Neural cell (in vitro differentiated cells): ENCODE results near the gene GRPEL2. TPM values are rescaled to one million over a fixed set of nuclear protein-coding genes. Genes with fewer than 3 reads are reported as not detected.

ENCODE experiments used
- H2AFZ ChIP-seq: fragments of 200-600, 300-800 bp; sonication (generic), shearing (Covaris generic); 2 replicates; pipeline ENCODE4 v1.6.0; 2014; ENCODE audit warnings: low read depth, mild to moderate bottlenecking, antibody characterized with exemption, low read length, moderate library complexity
- H3F3A ChIP-seq: fragments of 200-600 bp; shearing (Covaris generic); 2 replicates; pipeline ENCODE4 v1.6.1; 2016; ENCODE audit warnings: mild to moderate bottlenecking, moderate library complexity, mixed read lengths, antibody characterized with exemption, low read length; ENCODE audit not compliant: insufficient read depth, poor library complexity, severe bottlenecking
- H3K27ac ChIP-seq: fragments of 200-600, 300-800 bp; sonication (generic), shearing (Covaris generic); 2 replicates; pipeline ENCODE4 v1.5.1; 2014; ENCODE audit warnings: mild to moderate bottlenecking, low read length, moderate library complexity
- H3K27me3 ChIP-seq: fragments of 300-800, 200-600 bp; sonication (generic), shearing (Covaris generic); 2 replicates; pipeline ENCODE4 v1.6.0; 2014; ENCODE audit warnings: mild to moderate bottlenecking, low read depth, low read length, moderate library complexity; ENCODE audit not compliant: insufficient read depth
- H3K36me3 ChIP-seq: fragments of 300-800, 200-600 bp; sonication (generic), shearing (Covaris generic); 2 replicates; pipeline ENCODE4 v1.5.1; 2014; ENCODE audit warnings: mild to moderate bottlenecking, antibody characterized with exemption, low read length, moderate library complexity; ENCODE audit not compliant: insufficient read depth
- H3K4me2 ChIP-seq: fragments of 300-800, 200-600 bp; sonication (generic), shearing (Covaris generic); 2 replicates; pipeline ENCODE4 v1.6.0; 2014; ENCODE audit warnings: mild to moderate bottlenecking, low read length
- H3K4me3 ChIP-seq: fragments of 300-800, 200-600 bp; sonication (generic), shearing (Covaris generic); 2 replicates; pipeline ENCODE4 v1.5.1; 2014; ENCODE audit warnings: mild to moderate bottlenecking, low read length, moderate library complexity
- H3K79me2 ChIP-seq: fragments of 200-600 bp; shearing (Covaris generic); replicated peaks from 2 replicates; pipeline ENCODE4 v1.6.0; 2014; ENCODE audit warnings: mild to moderate bottlenecking, low read length, moderate library complexity; ENCODE audit not compliant: insufficient read depth
- H3K9ac ChIP-seq: fragments of 300-800, 200-600 bp; sonication (generic), shearing (Covaris generic); 2 replicates; pipeline ENCODE4 v1.6.1; 2016; ENCODE audit warnings: mild to moderate bottlenecking, low read length, mixed read lengths
- H3K9me2 ChIP-seq: fragments of 200-600 bp; shearing (Covaris generic); 2 replicates; pipeline ENCODE4 v1.6.1; 2016; ENCODE audit warnings: mild to moderate bottlenecking, low read length, mixed read lengths; ENCODE audit not compliant: insufficient read depth
- H3K9me3 ChIP-seq: fragments of 200-600, 300-800 bp; sonication (generic), shearing (Covaris generic); 2 replicates; pipeline ENCODE4 v1.6.1; 2016; ENCODE audit warnings: mild to moderate bottlenecking, mixed run types, low read length, moderate library complexity, mixed read lengths
- H4K20me1 ChIP-seq: fragments of 200-600 bp; shearing (Covaris generic); 2 replicates; pipeline ENCODE4 v1.6.1; 2016; ENCODE audit warnings: mild to moderate bottlenecking, mixed run types; ENCODE audit not compliant: insufficient read depth
- EP300 ChIP-seq: fragments of 450-650 bp; conservative IDR thresholded peaks from 2 replicates; pipeline ENCODE4 v1.6.1; 2014; ENCODE audit warnings: antibody characterized with exemption, mild to moderate bottlenecking, moderate library complexity; ENCODE audit not compliant: poor library complexity, severe bottlenecking
- EZH2 ChIP-seq: fragments of 200-600, 300-800 bp; shearing (Covaris generic), sonication (generic); IDR thresholded peaks from 2 replicates; pipeline ENCODE4 v1.6.1; 2014; ENCODE audit warnings: antibody characterized with exemption, low read length, borderline replicate concordance, mild to moderate bottlenecking; ENCODE audit not compliant: insufficient read depth, poor library complexity, severe bottlenecking
- MXI1 ChIP-seq: fragments of 450-650 bp; conservative IDR thresholded peaks from 2 replicates; pipeline ENCODE4 v1.6.1; 2014; ENCODE audit warnings: antibody characterized with exemption, mild to moderate bottlenecking; ENCODE audit not compliant: poor library complexity, severe bottlenecking
- POLR2AphosphoS5 ChIP-seq: IDR thresholded peaks from 2 replicates; pipeline ENCODE4 v1.6.1; 2012
- RAD21 ChIP-seq: fragments of 450-650 bp; conservative IDR thresholded peaks from 2 replicates; pipeline ENCODE4 v1.6.1; 2014; ENCODE audit warnings: antibody characterized with exemption, mild to moderate bottlenecking, moderate library complexity
- REST ChIP-seq: IDR thresholded peaks from 2 replicates; pipeline ENCODE4 v1.6.1; 2012; ENCODE audit warnings: borderline replicate concordance
- SMC3 ChIP-seq: fragments of 450-650 bp; conservative IDR thresholded peaks from 2 replicates; pipeline ENCODE4 v1.6.1; 2014; ENCODE audit warnings: antibody characterized with exemption, mild to moderate bottlenecking, moderate library complexity; ENCODE audit not compliant: poor library complexity
- TAF1 ChIP-seq: IDR thresholded peaks from 2 replicates; pipeline ENCODE4 v1.6.1; 2012; ENCODE audit warnings: low read depth
- polyA plus RNA-seq: library from polyadenylated mRNA; depleted of rRNA; stranded (reverse); fragments of >200 nt; gene quantifications from 2 replicates; pipeline ENCODE4 v1.2.3, GENCODE V29; 2014
- TF ChIP-seq, protein P1 (sequence below): fragments of 450-650 bp; IDR thresholded peaks from 2 replicates; pipeline ENCODE4 v1.5.1; 2014; ENCODE audit warnings: antibody characterized with exemption, mild to moderate bottlenecking, moderate library complexity; ENCODE audit not compliant: poor library complexity, severe bottlenecking

GRPEL2 gene
- polyA plus RNA-seq, 1 donor from 2014 or later = 19.3 TPM

GRCh38 chr5:149319174-149319573, 26.1 kb upstream of the GRPEL2 start:
- Histone ChIP-seq H4K20me1 (no peaks in the 10 kb centered on the region), H3K27me3 (no peaks in the 10 kb centered on the region), H3F3A (no peaks in the 10 kb centered on the region), H3K79me2 (no peaks in the 10 kb centered on the region), H2AFZ (no peak overlapping the region), H3K4me3 (no peak overlapping the region), H3K4me2 (no peak overlapping the region), H3K36me3 (no peaks in the 10 kb centered on the region), H3K27ac (no peak overlapping the region), H3K9ac (no peak overlapping the region), H3K9me2 (no peaks in the 10 kb centered on the region), H3K9me3 (no peaks in the 10 kb centered on the region)
- TF ChIP-seq REST (no peak), EP300 (no peak), RAD21 (no peak), EZH2 (no peak), TAF1 (no peak), MXI1 (no peak), SMC3 (no peak), POLR2AphosphoS5 (no peak)
- TF ChIP-seq, protein P1, sequence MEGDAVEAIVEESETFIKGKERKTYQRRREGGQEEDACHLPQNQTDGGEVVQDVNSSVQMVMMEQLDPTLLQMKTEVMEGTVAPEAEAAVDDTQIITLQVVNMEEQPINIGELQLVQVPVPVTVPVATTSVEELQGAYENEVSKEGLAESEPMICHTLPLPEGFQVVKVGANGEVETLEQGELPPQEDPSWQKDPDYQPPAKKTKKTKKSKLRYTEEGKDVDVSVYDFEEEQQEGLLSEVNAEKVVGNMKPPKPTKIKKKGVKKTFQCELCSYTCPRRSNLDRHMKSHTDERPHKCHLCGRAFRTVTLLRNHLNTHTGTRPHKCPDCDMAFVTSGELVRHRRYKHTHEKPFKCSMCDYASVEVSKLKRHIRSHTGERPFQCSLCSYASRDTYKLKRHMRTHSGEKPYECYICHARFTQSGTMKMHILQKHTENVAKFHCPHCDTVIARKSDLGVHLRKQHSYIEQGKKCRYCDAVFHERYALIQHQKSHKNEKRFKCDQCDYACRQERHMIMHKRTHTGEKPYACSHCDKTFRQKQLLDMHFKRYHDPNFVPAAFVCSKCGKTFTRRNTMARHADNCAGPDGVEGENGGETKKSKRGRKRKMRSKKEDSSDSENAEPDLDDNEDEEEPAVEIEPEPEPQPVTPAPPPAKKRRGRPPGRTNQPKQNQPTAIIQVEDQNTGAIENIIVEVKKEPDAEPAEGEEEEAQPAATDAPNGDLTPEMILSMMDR = no peak

GRCh38 chr5:149320791-149321330, 24.4 kb upstream of the GRPEL2 start:
- Histone ChIP-seq H3K9me3 (no peaks in the 10 kb centered on the region), H2AFZ (no peak overlapping the region), H3K36me3 (no peaks in the 10 kb centered on the region), H3K4me3 (no peak overlapping the region), H4K20me1 (no peaks in the 10 kb centered on the region), H3K27me3 (no peaks in the 10 kb centered on the region), H3F3A (no peaks in the 10 kb centered on the region), H3K27ac (no peak overlapping the region), H3K4me2 (no peak overlapping the region), H3K9ac (no peak overlapping the region), H3K9me2 (no peaks in the 10 kb centered on the region), H3K79me2 (no peaks in the 10 kb centered on the region)
- TF ChIP-seq TAF1 = no peak
- TF ChIP-seq, protein P1 = no peak
- TF ChIP-seq REST = no peak
